Gastrocnemius medialis (tissue), 4 donors: ENCODE data around the gene CLEC20A. TPM values are rescaled to one million over a fixed set of nuclear protein-coding genes. Genes with fewer than 3 reads are reported as not detected.

Experiments
- ATAC-seq, 2 donors: fragments of 150-250 bp; one replicate each; pipeline ENCODE4 v1.9.1; 2016
- DNase-seq, 2 donors: peaks; one replicate each; pipeline ENCODE4 v3.0.0-alpha.2; 2019
- H3K27ac ChIP-seq, 4 donors: fragments of 200-600 bp; sonication (generic); 1 replicate in 1 of 4; 2 replicates in 3 of 4; pipeline ENCODE4 v1.5.1; 2016 to 2018; ENCODE audit warnings: mild to moderate bottlenecking in 2 of 4, moderate library complexity in 1 of 4
- H3K27me3 ChIP-seq, 3 donors: fragments of 200-600 bp; sonication (generic) in 2 of 3; 1 replicate in 1 of 3; 2 replicates in 2 of 3; pipeline versions ENCODE4 v1.5.1 to v1.6.0; 2016 to 2019; ENCODE audit warnings: mild to moderate bottlenecking in 1 of 3, moderate library complexity in 1 of 3
- H3K36me3 ChIP-seq, 2 donors: fragments of 200-600 bp; sonication (generic) in 1 of 2; one replicate each; pipeline ENCODE4 v1.5.1; 2017 to 2018
- H3K4me1 ChIP-seq, 2 donors: fragments of 200-600 bp; sonication (generic) in 1 of 2; one replicate each; pipeline ENCODE4 v1.5.1; 2016 to 2017; ENCODE audit warnings: mild to moderate bottlenecking in 2 of 2
- H3K4me3 ChIP-seq, 4 donors: fragments of 200-600 bp; sonication (generic) in 3 of 4; 1 replicate in 1 of 4; 2 replicates in 3 of 4; pipeline ENCODE4 v1.5.1; 2016 to 2019; ENCODE audit warnings: mild to moderate bottlenecking in 2 of 4
- H3K9me3 ChIP-seq, 3 donors: fragments of 200-600 bp; sonication (generic) in 2 of 3; 1 replicate in 1 of 3; 2 replicates in 2 of 3; pipeline ENCODE4 v1.5.1; 2016 to 2019
- CTCF ChIP-seq, 5 experiments: fragments of 450-650 bp in 3 of 5; fragments of 200-600 bp in 2 of 5; sonication (generic) in 2 of 5; IDR thresholded peaks in 4 of 5; conservative IDR thresholded peaks in 1 of 5; 1 replicate in 4 of 5; 2 replicates in 1 of 5; pipeline ENCODE4 v1.5.1; 2016 to 2019; ENCODE audit warnings: antibody characterized with exemption in 5 of 5, mild to moderate bottlenecking in 3 of 5, moderate library complexity in 3 of 5
- POLR2A ChIP-seq, 2 donors: fragments of 450-650 bp; IDR thresholded peaks; one replicate each; pipeline ENCODE4 v1.6.1; 2017; ENCODE audit warnings: antibody characterized with exemption in 2 of 2, mild to moderate bottlenecking in 2 of 2, moderate library complexity in 2 of 2
- in situ Hi-C, 4 donors: fragments of 200-750 bp; cut with MboI; loops; one replicate each; pipeline versions ENCODE4 v1.15.0 to v1.8.0; 2017; ENCODE audit warnings: low sequenced_read_pairs in 4 of 4
- intact Hi-C: fragments of 100-400 bp; cut with DNase I; formaldehyde crosslinking; loops from one replicate; pipeline ENCODE4 v1.15.1; 2023; ENCODE audit warnings: low total_unique reads
- total RNA-seq, 4 donors: library from RNA; depleted of rRNA; stranded (reverse); fragments of >200 nt; gene quantifications; one replicate each; pipeline versions ENCODE4 v1.1.0 to v1.2.3, GENCODE V29; 2016

Gene CLEC20A
- total RNA-seq, 4 donors from 2014 or later: not detected

DNA sequence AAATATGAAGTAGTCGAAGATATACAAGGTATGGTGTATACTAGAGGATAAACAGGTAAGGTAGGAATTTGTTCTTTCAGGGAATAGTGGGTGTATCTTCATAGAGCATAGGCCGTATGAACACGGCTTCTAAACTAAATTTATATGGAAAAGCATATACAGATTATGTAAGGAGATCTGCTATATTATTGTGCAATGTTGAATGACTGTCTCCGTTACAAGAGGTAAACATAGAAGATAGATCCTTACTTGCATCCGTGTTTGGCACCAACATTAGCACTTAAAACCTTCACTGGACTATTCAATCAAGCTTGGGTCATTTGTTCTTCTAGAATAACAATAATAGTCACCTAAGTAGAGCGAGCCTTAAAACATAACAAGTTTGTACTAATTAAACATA is 45.9 kb downstream of the CLEC20A start:
- Histone ChIP-seq H3K27me3 (no peaks in the 10 kb centered on the region), H3K4me1 (no peaks in the 10 kb centered on the region), H3K27ac (no peak overlapping the region), H3K9me3 (no peaks in the 10 kb centered on the region), H3K36me3 (peaks cover 0 to 14% of the 10 kb centered on the region in 2 donors), H3K4me3 (no peak overlapping the region)
- TF ChIP-seq POLR2A (IDR thresholded peaks at IDR 0.05) (no peak), CTCF (IDR thresholded peaks at IDR 0.05 in 4 of 5, conservative IDR thresholded peaks at IDR 0.05 in 1 of 5) (no peak)
- no peak for ATAC-seq
- intact Hi-C loops: no loop called here
- DNase-seq: no peak
- in situ Hi-C loops: no loop called here

GRCh38 chr1:178442925-178443324 is 53.8 kb downstream of the CLEC20A start:
- Histone ChIP-seq H3K27me3 (no peaks in the 10 kb centered on the region), H3K9me3 (no peaks in the 10 kb centered on the region), H3K27ac (no peak overlapping the region), H3K4me1 (no peaks in the 10 kb centered on the region), H3K36me3 (peaks cover 0 to 21% of the 10 kb centered on the region in 2 donors), H3K4me3 (no peak overlapping the region)
- in situ Hi-C loops (no loop called here), intact Hi-C loops (no loop called here)
- no peak for TF ChIP-seq CTCF (IDR thresholded peaks at IDR 0.05 in 4 of 5, conservative IDR thresholded peaks at IDR 0.05 in 1 of 5)
- no peak for TF ChIP-seq POLR2A (IDR thresholded peaks at IDR 0.05)
- DNase-seq: no peak
- ATAC-seq: no peak

DNA sequence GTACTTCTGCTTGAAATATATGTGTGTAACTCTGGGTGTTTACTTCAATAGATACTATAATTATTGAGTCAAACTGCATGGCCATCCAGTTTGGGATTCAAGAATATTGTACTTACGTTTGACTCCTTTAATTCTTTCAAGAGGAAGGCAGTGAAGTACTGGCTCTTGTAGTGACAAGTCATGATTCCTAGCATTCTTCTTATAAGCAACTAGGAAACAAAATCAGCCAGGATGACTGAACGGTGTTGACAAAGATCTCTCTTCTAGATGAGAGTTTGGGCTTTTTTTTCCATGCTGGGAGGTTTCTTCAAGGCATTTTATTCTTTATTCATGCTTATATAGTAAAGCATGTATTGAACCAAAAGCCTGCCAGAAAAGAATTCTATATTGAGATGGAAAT is 58.3 kb downstream of the CLEC20A start:
- no peak for TF ChIP-seq CTCF (IDR thresholded peaks at IDR 0.05 in 4 of 5, conservative IDR thresholded peaks at IDR 0.05 in 1 of 5)
- no peak for TF ChIP-seq POLR2A (IDR thresholded peaks at IDR 0.05)
- in situ Hi-C loops: no loop called here
- H3K27me3 ChIP-seq: no peaks in the 10 kb centered on the region
- ATAC-seq: no peak
- H3K27ac ChIP-seq: no peak overlapping the region
- H3K9me3 ChIP-seq: no peaks in the 10 kb centered on the region
- H3K4me1 ChIP-seq: peaks cover 0 to 5% of the 10 kb centered on the region in 2 donors
- H3K4me3 ChIP-seq: no peak overlapping the region
- intact Hi-C loops: no loop called here
- DNase-seq: no peak
- peaks cover 0 to 20% of the 10 kb centered on the region in 2 donors for H3K36me3 ChIP-seq

DNA sequence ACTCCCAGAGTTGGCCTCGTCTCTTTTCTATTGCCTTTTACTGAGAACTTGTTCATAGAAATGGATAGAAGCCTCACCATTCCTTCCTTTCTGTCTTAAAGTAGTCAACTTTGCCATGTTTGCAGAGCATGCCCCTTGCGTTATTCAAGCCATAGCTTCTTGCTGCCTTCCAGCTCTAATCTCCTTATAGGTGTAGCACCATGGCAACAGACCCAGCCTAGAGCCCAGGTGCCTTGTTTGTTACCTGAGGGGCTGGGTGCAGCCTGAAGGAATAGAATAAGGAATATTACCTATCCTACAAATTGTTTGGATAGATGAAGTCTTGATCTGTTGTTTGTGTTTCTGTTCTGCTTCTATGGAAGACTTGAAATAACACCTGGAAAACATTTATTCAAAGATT is 59.9 kb downstream of the CLEC20A start:
- H3K4me3 ChIP-seq: no peak overlapping the region
- ATAC-seq: no peak
- in situ Hi-C loops: no loop called here

More for the DNA sequence above, 59.9 kb downstream of the CLEC20A start:
- intact Hi-C loops: no loop called here
- DNase-seq: no peak
- peaks cover 0 to 5% of the 10 kb centered on the region in 2 donors for H3K4me1 ChIP-seq
- no peak overlapping the region for H3K27ac ChIP-seq
- H3K27me3 ChIP-seq: no peaks in the 10 kb centered on the region
- H3K9me3 ChIP-seq: no peaks in the 10 kb centered on the region
- H3K36me3 ChIP-seq: peaks cover 0 to 4% of the 10 kb centered on the region in 2 donors
- TF ChIP-seq CTCF (IDR thresholded peaks at IDR 0.05 in 4 of 5, conservative IDR thresholded peaks at IDR 0.05 in 1 of 5) (no peak), POLR2A (IDR thresholded peaks at IDR 0.05) (no peak)
